ENCODE results near the gene NLRP3. TPM values are rescaled to one million over a fixed set of nuclear protein-coding genes. Genes with fewer than 3 reads are reported as not detected.

NLRP3 gene
- total RNA-seq, 2 experiments from 2014 or later, result 7.8 to 8.5 TPM

DNA sequence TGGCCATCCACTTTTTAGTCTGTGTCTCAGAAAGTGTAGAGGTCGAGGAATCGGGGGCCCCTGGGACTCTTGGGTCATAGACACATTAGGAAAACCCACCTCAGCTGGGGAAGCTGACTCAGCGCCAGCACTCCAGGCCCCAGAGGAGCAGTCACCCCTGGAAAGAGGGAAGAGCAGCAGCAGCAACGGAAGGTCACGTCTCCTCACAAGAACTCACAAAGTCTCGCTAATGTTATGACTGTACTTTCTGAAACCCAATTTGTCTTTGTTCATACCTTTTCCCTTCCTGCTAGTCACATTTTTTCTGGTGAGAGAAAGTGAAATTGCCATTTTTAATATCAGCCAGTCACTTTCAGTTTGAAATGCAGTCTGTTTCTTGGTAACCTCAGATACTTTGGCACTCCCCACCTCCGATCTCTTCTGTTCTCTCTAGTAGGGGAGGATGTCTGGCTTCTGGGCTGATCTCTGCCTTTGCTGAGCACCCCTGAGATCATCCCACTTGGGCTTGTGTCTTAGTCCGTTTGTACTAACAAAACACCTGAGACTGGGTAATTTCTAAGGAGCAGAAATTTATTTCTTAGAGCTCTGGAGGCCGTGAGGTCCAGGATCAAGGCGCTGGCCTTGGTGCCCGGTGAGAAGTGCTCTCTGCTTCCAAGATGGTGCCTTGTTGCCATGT lies 6.0 kb upstream of the NLRP3 start:
- Mint-ChIP-seq H3K4me1 (ENCODE audit: low read depth) (peaks cover 42% of the 10 kb centered on the region), H3K27me3 (no peaks in the 10 kb centered on the region), H3K9me3 (no peaks in the 10 kb centered on the region), H3K4me3 (peak overlapping the region; percentile 71), H3K27ac (peak overlapping the region; percentile 81), H3K36me3 (ENCODE audit: low read depth) (no peaks in the 10 kb centered on the region)
- H3K36me3 ChIP-seq (ENCODE audit: insufficient read depth, low read length), result no peaks in the 10 kb centered on the region
- TF ChIP-seq, protein P1, sequence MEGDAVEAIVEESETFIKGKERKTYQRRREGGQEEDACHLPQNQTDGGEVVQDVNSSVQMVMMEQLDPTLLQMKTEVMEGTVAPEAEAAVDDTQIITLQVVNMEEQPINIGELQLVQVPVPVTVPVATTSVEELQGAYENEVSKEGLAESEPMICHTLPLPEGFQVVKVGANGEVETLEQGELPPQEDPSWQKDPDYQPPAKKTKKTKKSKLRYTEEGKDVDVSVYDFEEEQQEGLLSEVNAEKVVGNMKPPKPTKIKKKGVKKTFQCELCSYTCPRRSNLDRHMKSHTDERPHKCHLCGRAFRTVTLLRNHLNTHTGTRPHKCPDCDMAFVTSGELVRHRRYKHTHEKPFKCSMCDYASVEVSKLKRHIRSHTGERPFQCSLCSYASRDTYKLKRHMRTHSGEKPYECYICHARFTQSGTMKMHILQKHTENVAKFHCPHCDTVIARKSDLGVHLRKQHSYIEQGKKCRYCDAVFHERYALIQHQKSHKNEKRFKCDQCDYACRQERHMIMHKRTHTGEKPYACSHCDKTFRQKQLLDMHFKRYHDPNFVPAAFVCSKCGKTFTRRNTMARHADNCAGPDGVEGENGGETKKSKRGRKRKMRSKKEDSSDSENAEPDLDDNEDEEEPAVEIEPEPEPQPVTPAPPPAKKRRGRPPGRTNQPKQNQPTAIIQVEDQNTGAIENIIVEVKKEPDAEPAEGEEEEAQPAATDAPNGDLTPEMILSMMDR (IDR thresholded peaks at IDR 0.05), result no peak
- POLR2A ChIA-PET, result interaction anchor here (1.3 kb wide), 1 partner anchor 20 kb away, joined by 4 read pairs; no protein-coding TSS in a partner anchor
- intact Hi-C loops (cut with DNase I, micrococcal nuclease), result no loop called here
- peak overlapping the region; percentile 44 for H3K4me3 ChIP-seq (ENCODE audit: low read length)
- CTCF ChIA-PET, result interaction anchor here (1.1 kb wide), 1 partner anchor 37 kb away, joined by 3 read pairs; no protein-coding TSS in a partner anchor
- H3K27ac ChIP-seq (ENCODE audit: low read depth in 1 of 2, low read length in 2 of 2), result peak overlapping the region; percentile 58 to 81
- H3K9me3 ChIP-seq (ENCODE audit: control insufficient read depth in 1 of 2, insufficient read depth in 1 of 2, low read length in 2 of 2), result no peaks in the 10 kb centered on the region
- DNase-seq, result peak in 6 of 14 experiments; percentile 11 to 72 (median 51)
- H3K27me3 ChIP-seq (ENCODE audit: control insufficient read depth in 1 of 2, insufficient read depth in 2 of 2, low read length in 2 of 2), result no peaks in the 10 kb centered on the region
- H3K4me1 ChIP-seq (ENCODE audit: insufficient read depth, low read length), result peaks cover 47% of the 10 kb centered on the region
- peak; percentile 45 for ATAC-seq (ENCODE audit: poor library complexity)

DNA sequence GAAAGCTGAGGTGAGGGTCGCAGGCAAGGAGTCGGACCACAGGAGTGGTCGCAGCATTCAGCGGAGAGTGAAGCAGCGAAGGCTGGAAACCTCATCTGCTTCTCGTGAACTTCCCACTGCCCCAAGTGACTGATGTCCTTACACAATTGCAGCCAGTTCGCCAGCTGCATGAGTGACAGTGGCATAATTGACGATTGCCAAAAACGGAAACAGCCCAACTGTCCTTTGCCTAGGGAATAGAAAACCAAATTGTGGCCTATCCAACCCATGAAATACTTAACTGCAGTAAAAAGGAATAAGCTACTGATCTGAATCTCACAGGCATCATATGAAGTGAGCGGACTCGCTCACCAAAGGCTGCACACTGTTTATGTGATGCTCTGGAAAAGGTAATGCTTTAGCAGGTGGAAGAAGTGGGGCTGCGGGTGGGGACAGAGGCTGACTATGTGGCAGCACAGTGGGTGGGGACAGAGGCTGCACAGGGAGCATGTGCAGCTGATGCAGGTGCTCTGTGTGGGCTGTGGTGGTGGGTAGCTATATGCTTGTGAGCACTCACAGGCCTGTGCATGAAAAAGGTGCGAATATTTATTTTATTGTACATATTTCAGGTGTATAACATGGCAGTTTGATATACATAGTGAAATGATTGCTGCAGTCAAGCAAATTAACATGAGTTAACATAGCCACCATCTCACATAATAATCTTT lies 4.2 kb upstream of the NLRP3 start:
- Mint-ChIP-seq H3K27me3 (no peaks in the 10 kb centered on the region), H3K27ac (no peak overlapping the region), H3K36me3 (ENCODE audit: low read depth) (peaks cover 3% of the 10 kb centered on the region), H3K4me3 (no peak overlapping the region), H3K9me3 (no peaks in the 10 kb centered on the region), H3K4me1 (ENCODE audit: low read depth) (peaks cover 53% of the 10 kb centered on the region)
- H3K9me3 ChIP-seq (ENCODE audit: control insufficient read depth in 1 of 2, insufficient read depth in 1 of 2, low read length in 2 of 2), result no peaks in the 10 kb centered on the region
- no peak overlapping the region for H3K27ac ChIP-seq (ENCODE audit: low read depth in 1 of 2, low read length in 2 of 2)
- TF ChIP-seq, protein P1 (IDR thresholded peaks at IDR 0.05), result no peak
- no peaks in the 10 kb centered on the region for H3K27me3 ChIP-seq (ENCODE audit: control insufficient read depth in 1 of 2, insufficient read depth in 2 of 2, low read length in 2 of 2)
- H3K4me3 ChIP-seq (ENCODE audit: low read length), result no peak overlapping the region
- ChIA-PET CTCF (no interaction called here), POLR2A (interaction anchor here (0.5 to 0.6 kb wide), 2 partner anchors 59 to 1620 kb away, joined by 3 read pairs; no protein-coding TSS in a partner anchor)
- DNase-seq, result peak in 2 of 14 experiments; percentile 51 to 55
- no peaks in the 10 kb centered on the region for H3K36me3 ChIP-seq (ENCODE audit: insufficient read depth, low read length)
- intact Hi-C loops (cut with DNase I, micrococcal nuclease), result no loop called here
- ATAC-seq (ENCODE audit: poor library complexity), result no peak
- H3K4me1 ChIP-seq (ENCODE audit: insufficient read depth, low read length), result peaks cover 53% of the 10 kb centered on the region

DNA sequence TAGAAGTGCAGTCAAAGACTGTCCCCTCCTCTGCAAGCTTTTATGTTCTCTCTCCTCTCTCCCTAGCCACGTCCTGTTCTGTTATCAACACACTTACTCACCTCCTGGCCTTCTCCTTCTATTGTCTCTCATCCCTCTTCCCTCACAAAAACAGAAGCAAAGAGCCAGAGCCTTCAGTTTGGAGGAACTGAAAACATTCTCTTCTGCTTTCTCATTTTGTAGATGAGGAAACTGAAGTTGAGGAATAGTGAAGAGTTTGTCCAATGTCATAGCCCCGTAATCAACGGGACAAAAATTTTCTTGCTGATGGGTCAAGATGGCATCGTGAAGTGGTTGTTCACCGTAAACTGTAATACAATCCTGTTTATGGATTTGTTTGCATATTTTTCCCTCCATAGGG lies 1.9 kb downstream of the NLRP3 start:
- TF ChIP-seq, protein P1 (IDR thresholded peaks at IDR 0.05), result no peak
- Mint-ChIP-seq H3K27me3 (no peaks in the 10 kb centered on the region), H3K4me1 (ENCODE audit: low read depth) (peaks cover 66% of the 10 kb centered on the region), H3K36me3 (ENCODE audit: low read depth) (peaks cover 31% of the 10 kb centered on the region), H3K27ac (peak overlapping the region; percentile 12), H3K4me3 (peak overlapping the region; percentile 36), H3K9me3 (no peaks in the 10 kb centered on the region)
- CTCF ChIA-PET, result interaction anchor here (0.8 kb wide), 1 partner anchor 28 kb away, joined by 4 read pairs; no protein-coding TSS in a partner anchor
- ATAC-seq (ENCODE audit: poor library complexity) (no peak), DNase-seq (no peak)
- no peaks in the 10 kb centered on the region for H3K27me3 ChIP-seq (ENCODE audit: control insufficient read depth in 1 of 2, insufficient read depth in 2 of 2, low read length in 2 of 2)
- intact Hi-C loops (cut with DNase I, micrococcal nuclease), result no loop called here
- H3K9me3 ChIP-seq (ENCODE audit: control insufficient read depth in 1 of 2, insufficient read depth in 1 of 2, low read length in 2 of 2), result no peaks in the 10 kb centered on the region
- POLR2A ChIA-PET, result no interaction called here
- no peak overlapping the region for H3K4me3 ChIP-seq (ENCODE audit: low read length)
- H3K36me3 ChIP-seq (ENCODE audit: insufficient read depth, low read length), result peaks cover 6% of the 10 kb centered on the region
- peaks cover 48% of the 10 kb centered on the region for H3K4me1 ChIP-seq (ENCODE audit: insufficient read depth, low read length)
- H3K27ac ChIP-seq (ENCODE audit: low read depth in 1 of 2, low read length in 2 of 2), result no peak overlapping the region

All from CD4-positive, alpha-beta T cell (primary cell).